ENCODE data around the gene BMPR1A.

BMPR1A gene

DNA sequence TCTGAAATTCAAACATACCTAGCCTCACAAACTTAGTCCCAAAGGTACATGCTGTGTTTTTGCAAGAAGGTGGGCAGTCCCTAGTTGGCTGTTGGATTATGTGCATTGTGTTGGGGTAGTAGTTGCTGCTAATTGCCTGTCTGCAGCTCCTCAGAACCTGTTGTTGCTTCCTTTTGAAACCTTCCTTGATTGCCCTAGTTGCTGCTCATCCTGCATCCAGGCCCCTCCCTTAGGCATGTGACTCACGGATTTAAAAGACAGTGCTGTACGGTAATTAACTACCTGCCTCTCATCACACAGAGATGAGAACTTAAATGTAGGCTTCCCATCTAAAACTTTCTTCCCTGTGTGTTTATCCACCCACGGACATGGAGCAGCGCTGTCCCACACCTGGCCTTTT, 67.7 kb downstream of the BMPR1A start:
- H3K4me2 ChIP-seq (ENCODE audit: low read depth, low read length, poor library complexity, severe bottlenecking), result no peak overlapping the region

DNA sequence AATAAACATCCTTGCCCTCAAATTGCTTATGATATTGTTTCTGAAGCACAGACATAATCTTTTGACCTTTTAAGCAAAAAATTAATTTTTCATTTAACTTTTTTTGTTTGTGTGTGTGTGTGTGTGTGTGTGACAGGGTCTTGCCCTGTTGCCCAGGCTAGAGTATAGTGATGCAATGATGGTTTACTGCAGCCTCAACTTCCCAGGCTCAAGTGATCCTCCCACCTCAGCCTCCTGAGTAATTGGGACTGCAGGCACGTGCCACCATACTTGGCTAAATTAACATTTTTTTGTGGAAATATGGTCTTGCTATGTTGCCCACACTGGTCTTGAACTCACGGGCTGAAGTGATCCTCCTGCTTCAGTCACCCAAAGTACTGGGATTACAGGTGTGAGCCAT, 68.9 kb downstream of the BMPR1A start:
- no peak overlapping the region for H2AFZ ChIP-seq (ENCODE audit: low read length)
- H3K9me3 ChIP-seq (ENCODE audit: insufficient read depth, low read depth, low read length), result no peaks in the 10 kb centered on the region
- H3K4me3 ChIP-seq (ENCODE audit: low read length, poor library complexity, severe bottlenecking), result no peak overlapping the region
- H3K4me1 ChIP-seq (ENCODE audit: insufficient read depth, low read length, poor library complexity, severe bottlenecking), result no peaks in the 10 kb centered on the region
- H3K9me2 ChIP-seq (replicated peaks; ENCODE audit: low read depth, low read length), result no peaks in the 10 kb centered on the region
- H3F3A ChIP-seq (ENCODE audit: low read depth), result no peaks in the 10 kb centered on the region
- H3K79me2 ChIP-seq (ENCODE audit: insufficient read depth, low read length), result no peaks in the 10 kb centered on the region
- TF ChIP-seq, protein P1, sequence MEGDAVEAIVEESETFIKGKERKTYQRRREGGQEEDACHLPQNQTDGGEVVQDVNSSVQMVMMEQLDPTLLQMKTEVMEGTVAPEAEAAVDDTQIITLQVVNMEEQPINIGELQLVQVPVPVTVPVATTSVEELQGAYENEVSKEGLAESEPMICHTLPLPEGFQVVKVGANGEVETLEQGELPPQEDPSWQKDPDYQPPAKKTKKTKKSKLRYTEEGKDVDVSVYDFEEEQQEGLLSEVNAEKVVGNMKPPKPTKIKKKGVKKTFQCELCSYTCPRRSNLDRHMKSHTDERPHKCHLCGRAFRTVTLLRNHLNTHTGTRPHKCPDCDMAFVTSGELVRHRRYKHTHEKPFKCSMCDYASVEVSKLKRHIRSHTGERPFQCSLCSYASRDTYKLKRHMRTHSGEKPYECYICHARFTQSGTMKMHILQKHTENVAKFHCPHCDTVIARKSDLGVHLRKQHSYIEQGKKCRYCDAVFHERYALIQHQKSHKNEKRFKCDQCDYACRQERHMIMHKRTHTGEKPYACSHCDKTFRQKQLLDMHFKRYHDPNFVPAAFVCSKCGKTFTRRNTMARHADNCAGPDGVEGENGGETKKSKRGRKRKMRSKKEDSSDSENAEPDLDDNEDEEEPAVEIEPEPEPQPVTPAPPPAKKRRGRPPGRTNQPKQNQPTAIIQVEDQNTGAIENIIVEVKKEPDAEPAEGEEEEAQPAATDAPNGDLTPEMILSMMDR (conservative IDR thresholded peaks at IDR 0.05; ENCODE audit: low read length), result no peak
- no peak for TF ChIP-seq EZH2phosphoT487 (IDR thresholded peaks at IDR 0.05; ENCODE audit: borderline replicate concordance)
- H3K4me2 ChIP-seq (ENCODE audit: low read depth, low read length, poor library complexity, severe bottlenecking), result no peak overlapping the region
- peaks cover 2% of the 10 kb centered on the region for H3K27me3 ChIP-seq (ENCODE audit: insufficient read depth, low read length, poor library complexity, severe bottlenecking)
- H4K20me1 ChIP-seq (ENCODE audit: insufficient read depth, low read length, poor library complexity, severe bottlenecking), result no peaks in the 10 kb centered on the region
- no peaks in the 10 kb centered on the region for H3K36me3 ChIP-seq (ENCODE audit: insufficient read depth, low read length)
- H3K9ac ChIP-seq (ENCODE audit: low read depth, low read length, poor library complexity, severe bottlenecking), result no peak overlapping the region

More for the DNA sequence above, 67.7 kb downstream of the BMPR1A start:
- no peaks in the 10 kb centered on the region for H3K36me3 ChIP-seq (ENCODE audit: insufficient read depth, low read length)
- TF ChIP-seq EZH2phosphoT487 (IDR thresholded peaks at IDR 0.05; ENCODE audit: borderline replicate concordance), result no peak
- TF ChIP-seq, protein P1 (conservative IDR thresholded peaks at IDR 0.05; ENCODE audit: low read length), result no peak
- H3K4me1 ChIP-seq (ENCODE audit: insufficient read depth, low read length, poor library complexity, severe bottlenecking), result no peaks in the 10 kb centered on the region
- H3K9ac ChIP-seq (ENCODE audit: low read depth, low read length, poor library complexity, severe bottlenecking), result no peak overlapping the region
- H3K9me3 ChIP-seq (ENCODE audit: insufficient read depth, low read depth, low read length), result no peaks in the 10 kb centered on the region
- no peaks in the 10 kb centered on the region for H3K79me2 ChIP-seq (ENCODE audit: insufficient read depth, low read length)
- H3K27me3 ChIP-seq (ENCODE audit: insufficient read depth, low read length, poor library complexity, severe bottlenecking), result peaks cover 7% of the 10 kb centered on the region
- H3K4me3 ChIP-seq (ENCODE audit: low read length, poor library complexity, severe bottlenecking), result no peak overlapping the region
- H3K9me2 ChIP-seq (replicated peaks; ENCODE audit: low read depth, low read length), result no peaks in the 10 kb centered on the region
- H4K20me1 ChIP-seq (ENCODE audit: insufficient read depth, low read length, poor library complexity, severe bottlenecking), result no peaks in the 10 kb centered on the region
- H2AFZ ChIP-seq (ENCODE audit: low read length), result no peak overlapping the region
- H3F3A ChIP-seq (ENCODE audit: low read depth), result no peaks in the 10 kb centered on the region

DNA sequence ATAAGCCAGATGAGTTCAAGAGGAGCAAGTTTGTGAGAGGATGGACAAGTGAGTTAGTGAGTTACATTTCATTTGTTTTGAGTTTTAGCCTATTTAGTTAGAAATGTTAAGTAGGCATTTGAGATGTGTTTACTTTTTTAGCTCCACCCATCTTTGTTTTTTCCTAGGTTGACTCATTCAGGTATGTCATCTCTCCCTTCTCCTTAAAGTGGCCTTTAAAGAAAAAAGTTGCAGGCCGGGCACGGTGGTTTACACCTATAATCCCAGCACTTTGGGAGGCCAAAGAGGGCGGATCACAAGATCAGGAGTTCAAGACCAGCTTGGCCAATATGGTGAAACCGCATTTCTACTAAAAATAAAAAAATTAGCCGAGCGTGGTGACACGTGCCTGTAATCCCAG, 71.2 kb downstream of the BMPR1A start:
- TF ChIP-seq, protein P1 (conservative IDR thresholded peaks at IDR 0.05; ENCODE audit: low read length), result no peak
- TF ChIP-seq EZH2phosphoT487 (IDR thresholded peaks at IDR 0.05; ENCODE audit: borderline replicate concordance), result no peak
- Histone ChIP-seq H3K36me3 (ENCODE audit: insufficient read depth, low read length) (no peaks in the 10 kb centered on the region), H3K79me2 (ENCODE audit: insufficient read depth, low read length) (no peaks in the 10 kb centered on the region), H3K4me2 (ENCODE audit: low read depth, low read length, poor library complexity, severe bottlenecking) (no peak overlapping the region), H3K4me3 (ENCODE audit: low read length, poor library complexity, severe bottlenecking) (no peak overlapping the region), H3K9me3 (ENCODE audit: insufficient read depth, low read depth, low read length) (no peaks in the 10 kb centered on the region), H2AFZ (ENCODE audit: low read length) (no peak overlapping the region), H3K9ac (ENCODE audit: low read depth, low read length, poor library complexity, severe bottlenecking) (no peak overlapping the region), H4K20me1 (ENCODE audit: insufficient read depth, low read length, poor library complexity, severe bottlenecking) (no peaks in the 10 kb centered on the region), H3F3A (ENCODE audit: low read depth) (no peaks in the 10 kb centered on the region), H3K27me3 (ENCODE audit: insufficient read depth, low read length, poor library complexity, severe bottlenecking) (no peaks in the 10 kb centered on the region), H3K9me2 (replicated peaks; ENCODE audit: low read depth, low read length) (no peaks in the 10 kb centered on the region), H3K4me1 (ENCODE audit: insufficient read depth, low read length, poor library complexity, severe bottlenecking) (no peaks in the 10 kb centered on the region)

Data from Loucy (cell line).